Measurements from ENCODE around the gene DNAJC18.

DNA sequence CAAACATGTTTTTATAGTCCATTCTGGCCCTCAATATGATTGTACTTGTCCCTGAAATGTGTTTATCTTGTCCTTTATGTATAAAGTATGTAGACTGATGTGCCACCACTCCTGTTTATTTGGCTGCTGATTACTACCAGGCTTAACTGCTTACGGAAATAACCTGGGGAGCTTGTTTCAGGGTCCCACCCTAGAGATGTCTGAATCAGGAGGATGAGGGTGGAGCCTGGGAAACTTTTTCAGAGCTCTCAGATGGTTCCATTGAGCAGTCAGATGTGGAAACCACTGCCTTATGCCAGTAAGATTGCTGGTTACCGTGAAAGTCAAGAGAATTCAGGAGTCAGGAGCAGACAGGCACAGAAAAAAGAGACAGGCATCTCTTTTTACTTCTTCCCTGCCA is 75.4 kb downstream of the DNAJC18 start:
- TF ChIP-seq CTCF (IDR thresholded peaks at IDR 0.05) = no peak
- TF ChIP-seq POLR2A (IDR thresholded peaks at IDR 0.05) = no peak
